Smooth muscle cell (in vitro differentiated cells): ENCODE measurements around the gene PNMA1. TPM values are rescaled to one million over a fixed set of nuclear protein-coding genes. Genes with fewer than 3 reads are reported as not detected.

Source experiments
- DNase-seq: peaks from one replicate; lab custom pipeline; 2025; ENCODE audit not compliant: unreplicated experiment; lab: John Stamatoyannopoulos, UW
- H2AFZ ChIP-seq: fragments of 200-600 bp; sonication (generic); 2 replicates; pipeline ENCODE4 v1.6.0; 2016; ENCODE audit warnings: antibody characterized with exemption, low read depth, mild to moderate bottlenecking
- H3F3A ChIP-seq: fragments of 200-600 bp; sonication (generic); 2 replicates; pipeline ENCODE4 v1.6.0; 2017; ENCODE audit warnings: antibody characterized with exemption, low read depth
- H3K27ac ChIP-seq: fragments of 200-600 bp; sonication (generic); 2 replicates; pipeline ENCODE4 v1.5.1; 2016; ENCODE audit warnings: low read depth, mild to moderate bottlenecking
- H3K27me3 ChIP-seq: fragments of 200-600 bp; sonication (generic); 2 replicates; pipeline ENCODE4 v1.6.1; 2016; ENCODE audit warnings: low read depth, mild to moderate bottlenecking
- H3K36me3 ChIP-seq: fragments of 200-600 bp; sonication (generic); 2 replicates; pipeline ENCODE4 v1.5.1; 2016; ENCODE audit warnings: low read depth
- H3K4me1 ChIP-seq: fragments of 200-600 bp; sonication (generic); 2 replicates; pipeline ENCODE4 v1.5.1; 2016; ENCODE audit warnings: low read depth
- H3K4me2 ChIP-seq: fragments of 200-600 bp; sonication (generic); 2 replicates; pipeline ENCODE4 v1.6.0; 2016; ENCODE audit warnings: mild to moderate bottlenecking
- H3K4me3 ChIP-seq: fragments of 200-600 bp; sonication (generic); 2 replicates; pipeline ENCODE4 v1.5.1; 2016; ENCODE audit warnings: mild to moderate bottlenecking
- H3K79me2 ChIP-seq: fragments of 200-600 bp; sonication (generic); 2 replicates; pipeline ENCODE4 v1.6.0; 2016; ENCODE audit warnings: low read depth, mild to moderate bottlenecking
- H3K9ac ChIP-seq: fragments of 200-600 bp; sonication (generic); 2 replicates; pipeline ENCODE4 v1.6.0; 2016; ENCODE audit warnings: low read depth
- H3K9me3 ChIP-seq: fragments of 200-600 bp; sonication (generic); replicated peaks from 2 replicates; pipeline ENCODE4 v1.5.1; 2016; ENCODE audit warnings: low read depth
- H4K20me1 ChIP-seq: fragments of 200-600 bp; sonication (generic); 2 replicates; pipeline ENCODE4 v1.6.0; 2016; ENCODE audit warnings: low read depth
- WGBS: methylation state at CpG from one replicate; pipeline ENCODE4 v1.1.7; 2016; ENCODE audit warnings: low lambda C conversion rate; 5-methylcytosine and 5-hydroxymethylcytosine counted together
- polyA plus RNA-seq: library from polyadenylated mRNA; unstranded; fragments of >200 nt; fragmentation: Nextera tagmentation; extraction: Ambion mirVana; gene quantifications from 2 replicates; pipeline ENCODE4 v1.2.1, GENCODE V29; 2016
- total RNA-seq: library from RNA; depleted of rRNA; stranded (reverse); fragments of >200 nt; gene quantifications from 2 replicates; pipeline ENCODE4 v1.2.3, GENCODE V29; 2014
- TF ChIP-seq, protein P1 (sequence below): fragments of 200-600 bp; sonication (generic); IDR thresholded peaks from 2 replicates; pipeline ENCODE4 v1.5.1; 2017; ENCODE audit warnings: borderline replicate concordance, mild to moderate bottlenecking, antibody characterized with exemption; ENCODE audit not compliant: insufficient read depth, poor library complexity, severe bottlenecking

PNMA1 gene
- total and polyA plus RNA-seq, 2 experiments from 2014 or later: 22.4 to 52.7 TPM

DNA sequence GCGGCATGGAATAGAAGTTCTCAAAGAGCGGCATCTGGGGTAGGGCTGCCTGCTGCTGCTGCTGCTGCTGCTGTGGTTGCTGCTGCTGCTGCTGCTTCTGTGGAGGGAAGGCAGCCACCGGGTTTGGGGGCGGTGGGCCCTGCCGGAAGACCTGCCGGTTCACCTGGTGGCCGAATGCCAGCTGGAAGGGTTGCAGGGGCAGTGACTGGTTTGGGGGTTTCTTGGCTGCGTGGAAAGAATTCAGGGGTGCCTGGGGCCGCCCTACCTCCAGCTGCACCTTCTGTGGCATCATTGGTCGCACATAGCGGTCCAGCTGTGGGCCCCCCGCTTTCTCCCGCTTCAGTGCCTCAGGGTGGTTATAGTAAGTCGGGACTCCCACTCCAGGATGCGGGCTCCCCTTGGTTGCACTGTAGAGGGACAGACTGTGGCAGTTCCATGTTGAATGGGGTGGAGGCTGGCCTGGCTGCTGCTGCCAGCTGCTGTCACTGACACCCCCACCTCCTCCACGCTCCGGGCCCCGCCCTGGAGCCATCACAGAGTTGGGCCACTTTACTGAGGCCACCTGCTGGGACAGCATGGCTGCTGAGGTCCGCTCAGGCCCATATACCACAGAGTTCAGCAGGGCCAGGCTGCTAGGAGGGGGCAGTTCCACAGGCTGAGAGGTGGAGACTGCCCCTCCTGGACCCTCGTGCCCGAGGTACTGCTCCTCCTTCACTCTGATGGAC lies 25.2 kb upstream of the PNMA1 start:
- Histone ChIP-seq H3K4me3 (no peak overlapping the region), H3K36me3 (peaks cover 5% of the 10 kb centered on the region), H3K9ac (no peak overlapping the region), H3K4me1 (peaks cover 32% of the 10 kb centered on the region), H4K20me1 (peaks cover 55% of the 10 kb centered on the region), H3K27me3 (no peaks in the 10 kb centered on the region), H3K79me2 (peaks cover 34% of the 10 kb centered on the region), H3K27ac (no peak overlapping the region), H3K9me3 (no peaks in the 10 kb centered on the region), H3K4me2 (no peak overlapping the region), H2AFZ (no peak overlapping the region), H3F3A (peaks cover 6% of the 10 kb centered on the region)
- DNase-seq: no peak
- 94% methylated on average over 21 of the region's 21 CpGs for WGBS
- TF ChIP-seq, protein P1, sequence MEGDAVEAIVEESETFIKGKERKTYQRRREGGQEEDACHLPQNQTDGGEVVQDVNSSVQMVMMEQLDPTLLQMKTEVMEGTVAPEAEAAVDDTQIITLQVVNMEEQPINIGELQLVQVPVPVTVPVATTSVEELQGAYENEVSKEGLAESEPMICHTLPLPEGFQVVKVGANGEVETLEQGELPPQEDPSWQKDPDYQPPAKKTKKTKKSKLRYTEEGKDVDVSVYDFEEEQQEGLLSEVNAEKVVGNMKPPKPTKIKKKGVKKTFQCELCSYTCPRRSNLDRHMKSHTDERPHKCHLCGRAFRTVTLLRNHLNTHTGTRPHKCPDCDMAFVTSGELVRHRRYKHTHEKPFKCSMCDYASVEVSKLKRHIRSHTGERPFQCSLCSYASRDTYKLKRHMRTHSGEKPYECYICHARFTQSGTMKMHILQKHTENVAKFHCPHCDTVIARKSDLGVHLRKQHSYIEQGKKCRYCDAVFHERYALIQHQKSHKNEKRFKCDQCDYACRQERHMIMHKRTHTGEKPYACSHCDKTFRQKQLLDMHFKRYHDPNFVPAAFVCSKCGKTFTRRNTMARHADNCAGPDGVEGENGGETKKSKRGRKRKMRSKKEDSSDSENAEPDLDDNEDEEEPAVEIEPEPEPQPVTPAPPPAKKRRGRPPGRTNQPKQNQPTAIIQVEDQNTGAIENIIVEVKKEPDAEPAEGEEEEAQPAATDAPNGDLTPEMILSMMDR: no peak

GRCh38 chr14:73738518-73739173 lies 24.5 kb upstream of the PNMA1 start:
- H3K9ac ChIP-seq: no peak overlapping the region

DNA sequence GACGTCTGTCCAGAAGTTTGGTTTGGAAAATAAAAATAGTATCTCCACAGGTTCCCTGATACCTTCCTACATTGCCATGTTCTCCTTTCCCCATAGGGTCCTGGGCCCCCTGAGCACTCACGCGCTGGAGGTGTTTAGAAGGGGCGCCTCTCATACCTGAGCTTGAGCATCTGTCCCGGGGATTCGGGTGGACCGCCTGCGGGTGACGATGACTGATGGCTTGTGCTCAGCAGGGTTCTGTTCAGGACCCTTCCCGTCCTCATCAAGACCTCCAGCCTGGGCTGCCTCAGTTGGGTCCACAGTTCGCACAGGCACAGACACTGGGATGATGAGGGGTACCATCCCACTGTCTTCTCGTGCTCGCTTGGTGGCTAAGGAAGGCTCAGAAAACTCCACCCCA lies 22.7 kb upstream of the PNMA1 start:
- H3K79me2 ChIP-seq: peaks cover 23% of the 10 kb centered on the region
- H3K4me3 ChIP-seq: no peak overlapping the region
- 96% methylated on average over 13 of the region's 13 CpGs for WGBS
- TF ChIP-seq, protein P1: no peak
- H3K4me2 ChIP-seq: no peak overlapping the region
- H2AFZ ChIP-seq: no peak overlapping the region
- no peaks in the 10 kb centered on the region for H3K27me3 ChIP-seq
- no peak overlapping the region for H3K9ac ChIP-seq
- peaks cover 5% of the 10 kb centered on the region for H3K36me3 ChIP-seq
- no peak for DNase-seq
- no peaks in the 10 kb centered on the region for H3K9me3 ChIP-seq
- H3K27ac ChIP-seq: no peak overlapping the region
- peaks cover 40% of the 10 kb centered on the region for H4K20me1 ChIP-seq
- H3F3A ChIP-seq: no peaks in the 10 kb centered on the region
- H3K4me1 ChIP-seq: peaks cover 15% of the 10 kb centered on the region

More at GRCh38 chr14:73738518-73739173, 24.5 kb upstream of the PNMA1 start:
- H3K27me3 ChIP-seq: no peaks in the 10 kb centered on the region
- 97% methylated on average over 21 of the region's 22 CpGs for WGBS
- H3K9me3 ChIP-seq: no peaks in the 10 kb centered on the region
- peaks cover 28% of the 10 kb centered on the region for H3K79me2 ChIP-seq
- no peak for DNase-seq
- no peak overlapping the region for H3K4me2 ChIP-seq
- H2AFZ ChIP-seq: no peak overlapping the region
- H3F3A ChIP-seq: peaks cover 6% of the 10 kb centered on the region
- H4K20me1 ChIP-seq: peaks cover 48% of the 10 kb centered on the region
- peaks cover 26% of the 10 kb centered on the region for H3K4me1 ChIP-seq
- no peak overlapping the region for H3K27ac ChIP-seq
- H3K36me3 ChIP-seq: peaks cover 5% of the 10 kb centered on the region
- no peak overlapping the region for H3K4me3 ChIP-seq
- TF ChIP-seq, protein P1: no peak
